SK-N-DZ (cell line): ENCODE results near the gene ALK.
A peak's percentile ranks its signal among the peaks of the same experiment; 100 is the strongest.

Experiments used
- DNase-seq: peaks from one replicate; pipeline ENCODE4 v3.0.0-alpha.2; 2015; ENCODE audit warnings: low spot score

The ALK gene

DNA sequence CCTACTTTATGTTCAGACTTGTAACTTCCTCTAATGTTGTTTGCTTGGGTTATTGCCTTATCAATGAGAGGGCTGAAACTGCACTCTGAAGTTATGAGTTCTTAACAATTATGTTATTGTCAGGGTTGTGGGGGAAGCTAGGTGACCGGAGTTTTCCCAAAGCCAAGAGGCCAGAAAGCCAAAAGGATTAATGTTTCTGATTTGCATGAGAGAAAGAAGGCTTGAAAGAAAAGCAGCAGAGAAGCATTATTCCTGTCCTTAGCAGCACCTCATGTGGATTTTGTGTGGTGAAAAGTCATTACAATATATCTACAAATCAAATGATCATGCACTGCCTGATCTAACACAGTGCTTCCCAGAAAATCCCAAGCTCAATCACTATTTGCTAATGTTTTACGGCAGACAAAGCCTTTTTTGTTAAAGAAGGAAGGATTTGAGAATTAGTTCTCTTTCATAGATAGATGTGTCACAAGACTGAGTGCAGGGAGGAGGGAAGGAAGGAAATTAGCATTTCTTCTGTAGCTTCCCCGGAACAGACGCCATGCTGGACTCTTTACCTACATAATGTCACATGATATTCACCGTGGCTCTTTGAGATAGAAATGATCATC lies 203.2 kb downstream of the ALK start:
- DNase-seq, result no peak

DNA sequence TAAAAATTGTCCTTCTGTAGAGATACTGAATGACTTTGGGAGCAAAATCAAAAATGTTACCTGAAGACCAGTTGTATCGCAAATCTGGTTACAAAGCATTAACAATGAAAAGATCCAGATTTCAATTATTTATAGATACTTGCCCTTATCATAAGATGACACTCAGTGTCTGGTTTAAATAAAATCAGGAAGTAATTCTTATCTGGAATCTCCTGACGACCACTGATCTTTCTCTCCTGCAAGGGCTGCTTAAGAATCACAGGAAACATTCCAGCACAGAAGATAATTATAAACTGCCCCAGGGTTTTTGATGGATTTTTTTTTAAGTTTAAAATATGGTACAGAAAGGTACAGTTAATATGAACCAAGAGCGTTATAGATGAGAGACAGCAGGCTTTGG lies 205.7 kb downstream of the ALK start:
- no peak for DNase-seq

DNA sequence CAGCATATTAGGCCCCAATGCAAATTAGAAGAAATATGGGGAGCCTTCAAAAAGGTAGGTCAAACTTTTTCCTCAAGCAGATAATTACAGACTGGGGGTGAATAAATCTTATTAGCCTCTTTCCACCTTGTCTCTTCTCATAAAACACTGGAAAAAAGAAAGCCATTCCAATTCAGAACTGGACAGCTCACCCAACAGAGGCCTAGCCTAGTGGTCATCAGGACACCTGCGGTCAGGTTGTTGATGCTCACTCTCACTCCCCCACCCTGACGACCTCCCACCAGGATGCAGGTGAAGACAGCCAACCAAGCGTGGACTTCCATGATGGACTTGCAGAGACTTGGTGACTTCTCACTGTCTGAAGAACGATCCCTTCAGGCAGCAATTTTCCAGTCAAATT lies 207.1 kb downstream of the ALK start:
- no peak for DNase-seq

DNA sequence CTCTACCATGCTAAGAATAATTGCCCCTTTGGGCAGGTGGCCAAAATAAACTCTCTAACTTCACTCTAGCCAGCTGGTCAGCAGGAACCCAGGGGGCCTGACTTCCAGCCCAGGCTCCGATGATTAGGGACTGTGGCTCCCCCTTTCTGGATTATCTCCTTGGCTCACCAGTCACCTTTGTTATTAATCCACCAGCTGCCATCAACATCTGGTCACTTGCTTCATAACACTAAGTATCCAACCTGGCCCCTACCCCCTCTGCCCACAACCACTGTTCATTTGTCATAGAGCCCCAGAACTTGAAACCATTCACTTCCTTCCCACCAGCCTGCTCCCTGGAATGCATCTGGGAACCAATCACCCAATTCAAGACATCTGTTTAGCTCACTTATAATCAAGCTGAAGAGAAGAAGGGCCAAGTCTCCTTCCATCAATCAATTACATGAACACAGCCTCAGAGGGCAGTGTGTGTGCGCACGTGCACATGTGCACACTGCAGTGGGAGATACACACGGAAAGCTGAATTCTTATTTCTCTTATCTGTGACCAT lies 215.1 kb downstream of the ALK start:
- DNase-seq, result peak; percentile 32

DNA sequence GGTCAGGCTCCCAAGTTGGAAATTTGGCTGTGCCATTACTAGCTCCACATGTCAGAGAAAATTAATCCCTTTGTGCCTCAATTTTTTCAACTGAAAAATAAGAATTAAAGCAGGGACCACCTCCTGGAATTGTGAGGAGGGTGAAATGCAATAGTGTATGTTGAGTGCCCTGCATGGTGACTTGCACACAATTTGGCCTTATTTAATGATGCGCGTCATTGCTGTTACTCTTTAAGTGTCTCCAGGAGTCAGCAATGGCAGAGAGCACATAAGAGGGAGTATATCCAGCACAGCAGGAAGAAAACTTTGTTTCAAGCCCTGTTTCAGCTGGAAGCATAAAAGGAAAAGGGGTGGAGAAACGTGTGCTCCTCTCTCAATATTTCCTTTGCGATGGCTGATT lies 215.8 kb downstream of the ALK start:
- no peak for DNase-seq

DNA sequence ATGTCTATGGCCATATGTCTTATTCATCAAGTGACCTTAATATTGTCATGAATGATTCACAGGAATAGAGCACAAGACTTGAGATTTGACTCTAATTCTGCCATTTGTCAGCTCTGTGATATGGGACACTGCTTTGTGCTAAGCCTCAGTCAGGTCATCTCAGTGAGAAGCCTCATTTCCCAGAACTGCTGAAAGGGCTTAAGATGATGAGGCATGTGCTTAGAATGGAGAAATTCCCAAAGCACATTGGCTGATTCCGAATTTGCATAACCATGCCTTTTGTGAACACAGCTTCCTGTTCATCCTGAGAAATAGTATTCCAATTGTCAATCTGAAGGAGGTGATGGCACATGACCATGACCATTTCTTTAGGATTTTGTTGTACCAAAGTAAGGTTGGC lies 218.1 kb downstream of the ALK start:
- peak; percentile 29 for DNase-seq

DNA sequence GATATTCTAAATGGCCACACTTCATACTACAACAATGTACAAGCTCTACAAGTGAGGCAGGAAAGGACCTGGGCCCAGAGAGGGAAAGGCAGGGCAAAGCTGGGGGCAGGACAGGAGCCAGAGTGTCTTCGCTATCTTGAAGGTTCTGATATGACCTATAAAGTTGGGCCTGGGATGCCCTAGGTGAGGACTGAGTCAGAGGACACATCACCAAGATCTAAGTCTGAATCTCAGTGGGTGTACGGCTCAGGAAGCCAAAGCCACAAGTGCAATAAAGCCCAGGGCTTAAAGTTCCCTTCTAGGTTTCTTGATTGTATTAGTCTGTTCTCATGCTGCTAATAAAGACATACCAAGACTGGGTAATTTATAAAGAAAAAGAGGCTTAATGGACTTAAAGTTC lies 219.1 kb downstream of the ALK start:
- no peak for DNase-seq

DNA sequence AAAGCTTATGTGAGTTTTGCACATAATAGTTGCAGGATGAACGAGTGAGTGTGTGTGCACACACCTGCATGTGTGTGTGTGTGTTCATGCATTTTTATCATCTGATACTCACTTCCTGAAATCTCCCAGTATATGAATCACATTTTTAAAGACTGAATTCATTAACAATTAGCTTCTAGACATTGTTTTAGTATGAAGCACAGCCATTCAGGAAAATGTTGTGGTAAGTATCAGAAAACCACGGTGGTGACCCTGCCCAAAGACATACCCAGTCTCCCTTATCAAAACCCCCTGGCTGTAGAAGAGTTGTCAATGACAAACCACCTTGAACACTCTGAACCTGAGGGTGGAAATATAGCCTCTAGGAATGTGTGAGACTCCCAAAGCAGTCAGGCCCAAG lies 220.8 kb downstream of the ALK start:
- DNase-seq, result no peak

DNA sequence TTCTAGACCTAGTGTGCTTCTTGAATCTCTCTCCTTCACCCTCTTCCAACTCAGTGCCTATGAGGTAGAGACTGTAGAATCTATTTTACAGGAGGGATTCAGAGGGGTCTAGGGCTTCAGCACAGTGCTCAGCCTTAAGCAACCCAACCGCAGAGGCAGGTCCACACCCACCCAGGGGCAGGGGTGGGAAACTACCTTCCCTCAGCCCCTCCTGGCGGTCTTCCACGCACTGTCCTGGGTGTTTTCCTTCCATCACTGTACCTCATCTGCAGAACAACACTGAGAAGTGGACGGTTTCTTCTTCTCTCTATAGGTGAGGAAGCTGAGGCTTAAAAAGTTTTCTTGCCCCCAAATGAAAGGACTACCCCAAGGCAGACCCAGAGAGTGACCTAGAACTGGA lies 222.3 kb downstream of the ALK start:
- no peak for DNase-seq

DNA sequence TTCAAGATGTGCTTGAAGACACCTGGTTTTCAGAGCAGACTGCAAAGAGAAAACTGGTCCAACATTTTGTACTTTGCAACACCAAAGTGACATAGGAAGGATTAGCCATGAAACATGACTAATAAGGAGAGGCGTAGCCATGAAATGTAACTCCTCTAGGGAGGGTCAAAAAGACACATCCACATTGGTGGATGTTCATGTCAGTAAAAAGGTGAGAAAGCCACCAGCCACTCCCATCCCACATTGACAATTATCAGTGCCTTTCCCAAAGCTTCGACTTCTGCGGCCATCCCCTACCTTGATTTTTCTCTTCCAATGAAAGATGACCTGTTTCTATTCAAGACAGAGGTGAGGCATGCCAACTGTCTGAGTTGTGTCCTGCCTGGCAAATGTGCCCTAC lies 223.2 kb downstream of the ALK start:
- no peak for DNase-seq

DNA sequence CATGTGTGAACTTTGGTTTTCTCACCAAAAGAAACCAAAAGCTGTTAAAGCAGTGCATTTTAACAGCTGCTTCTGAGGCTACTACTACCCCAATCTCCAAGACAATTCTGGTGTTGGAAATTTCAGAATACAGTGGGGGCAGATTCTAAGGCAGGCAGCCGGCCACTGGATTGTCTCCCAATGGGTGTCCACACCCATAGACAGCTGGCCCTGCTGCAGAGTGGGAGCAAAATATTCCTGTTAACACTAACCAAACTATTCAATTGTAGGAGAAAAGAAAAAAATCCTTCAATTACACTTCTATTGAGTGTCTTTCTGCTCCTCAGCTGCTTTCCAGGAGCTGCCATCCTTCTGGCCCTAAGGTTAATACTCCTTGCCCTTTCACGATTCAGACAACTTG lies 223.7 kb downstream of the ALK start:
- DNase-seq, result no peak

DNA sequence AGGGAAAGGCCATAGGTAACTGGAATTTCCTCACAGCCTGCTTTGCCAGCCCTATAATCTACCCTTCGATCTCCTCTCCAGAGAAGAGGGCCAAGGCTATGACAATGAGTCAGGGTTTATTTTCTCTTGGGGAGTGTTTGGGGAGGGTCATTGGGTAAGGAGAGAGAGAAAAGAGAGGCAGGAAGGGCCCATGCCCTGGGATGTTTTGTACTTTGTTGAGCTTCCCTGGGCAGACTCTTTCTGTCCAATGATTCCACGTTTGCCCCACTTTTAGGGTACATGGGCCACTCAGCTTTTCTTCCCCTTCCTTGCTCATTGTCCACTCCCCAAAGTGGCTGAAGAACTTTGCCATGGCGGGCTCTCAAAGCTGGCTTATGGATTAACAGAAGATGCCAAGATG lies 224.2 kb downstream of the ALK start:
- DNase-seq, result no peak

DNA sequence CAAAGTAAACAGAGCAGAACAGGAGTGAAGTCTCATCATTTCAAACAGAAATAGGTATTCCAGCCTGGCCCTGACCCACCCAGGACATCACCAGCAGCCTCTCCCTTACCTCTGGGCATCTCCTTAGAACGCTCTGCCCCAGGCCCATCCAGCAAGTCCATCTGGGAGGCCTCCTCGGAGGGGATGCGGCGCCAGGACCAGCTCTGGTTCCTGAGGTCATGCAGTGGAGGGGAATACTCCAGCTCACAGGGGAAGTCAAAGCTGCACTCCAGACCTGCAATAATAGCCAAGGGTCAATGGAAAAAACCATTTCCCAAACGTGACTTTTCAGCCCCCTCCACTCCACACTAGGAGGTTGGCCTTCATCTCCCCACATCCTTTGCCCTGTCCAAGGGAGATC lies 226.6 kb downstream of the ALK start:
- DNase-seq, result no peak

DNA sequence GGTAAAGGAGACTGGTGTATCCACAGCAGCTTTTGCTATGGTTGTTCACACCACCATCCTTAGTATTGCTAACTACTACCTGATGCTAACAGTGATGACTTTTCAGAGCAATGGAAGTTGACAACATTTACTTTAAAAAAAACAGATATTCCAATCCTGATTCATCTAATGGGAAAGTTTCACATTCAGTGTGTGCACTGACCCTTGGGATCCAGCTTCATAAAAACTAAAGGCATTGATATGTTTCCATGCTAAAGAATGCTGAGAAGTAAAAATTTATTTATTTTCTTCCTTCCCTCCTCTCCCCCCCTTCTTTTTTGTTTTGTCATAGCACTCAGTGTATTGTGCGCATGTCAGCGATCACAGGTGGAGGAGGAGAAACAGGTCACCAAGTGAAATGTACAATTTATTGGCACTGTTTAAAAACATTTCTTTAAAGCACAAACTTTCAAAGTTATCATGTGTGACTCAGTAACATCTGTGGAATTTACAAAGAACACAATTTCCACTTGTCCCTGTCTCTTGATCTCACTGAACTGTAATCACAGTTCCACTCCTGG lies 229.9 kb downstream of the ALK start:
- DNase-seq, result no peak

DNA sequence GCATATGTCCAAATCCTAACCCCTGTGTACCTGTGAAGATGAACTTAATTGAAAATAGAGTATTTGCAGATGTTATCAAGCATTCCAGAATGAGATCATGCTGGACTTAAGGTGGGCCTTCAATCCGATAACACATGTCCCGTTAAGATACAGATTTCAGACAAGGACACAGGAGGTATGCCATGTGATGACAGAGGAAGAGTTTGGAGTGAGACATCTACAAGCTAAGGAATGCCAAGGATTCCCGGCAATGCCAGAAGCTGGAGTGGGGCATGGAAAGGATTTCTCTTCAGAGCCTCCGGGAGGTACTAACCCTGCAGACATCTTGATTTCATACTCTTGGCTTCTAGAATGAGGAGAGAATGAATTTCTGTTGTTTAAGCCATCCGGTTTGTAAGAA lies 231.7 kb downstream of the ALK start:
- no peak for DNase-seq

DNA sequence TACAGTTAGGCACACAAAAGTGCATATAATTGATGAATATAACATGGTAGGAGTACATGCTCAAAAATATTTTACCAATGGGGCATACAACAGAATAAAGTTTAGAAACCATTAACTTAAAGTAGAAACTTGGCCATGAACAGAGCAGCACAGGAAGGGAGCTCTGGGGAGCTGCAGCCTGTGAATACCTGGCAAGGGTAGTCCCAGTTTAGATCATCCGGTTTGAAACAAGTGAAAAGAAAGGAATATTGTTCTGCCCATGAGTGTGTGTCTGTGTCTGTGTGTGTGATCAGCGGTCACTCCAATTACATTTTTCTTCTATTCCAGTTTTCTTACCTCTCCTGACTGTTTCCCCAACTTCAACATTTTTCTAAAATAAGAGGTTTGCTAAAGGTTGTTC lies 233.0 kb downstream of the ALK start:
- DNase-seq, result no peak

DNA sequence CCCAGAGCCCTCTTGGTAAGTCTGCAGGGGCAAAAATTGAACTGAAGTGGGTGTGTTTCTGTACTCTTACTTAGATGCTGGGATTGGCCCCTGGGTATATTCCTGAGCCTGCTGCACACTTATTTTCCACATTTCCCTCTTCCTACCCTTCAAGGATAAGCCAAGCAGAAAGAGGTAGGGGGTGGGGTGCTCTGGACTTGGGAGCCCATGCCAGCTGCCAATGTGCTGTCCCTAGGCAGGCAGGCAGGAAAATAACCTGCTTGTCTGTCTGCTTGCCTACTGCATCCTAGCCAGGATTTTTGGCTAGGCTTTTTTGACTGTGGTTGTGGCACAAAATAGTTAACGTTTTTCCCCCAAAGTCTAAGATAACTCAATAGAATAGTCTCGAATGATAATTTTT lies 234.3 kb downstream of the ALK start:
- no peak for DNase-seq

DNA sequence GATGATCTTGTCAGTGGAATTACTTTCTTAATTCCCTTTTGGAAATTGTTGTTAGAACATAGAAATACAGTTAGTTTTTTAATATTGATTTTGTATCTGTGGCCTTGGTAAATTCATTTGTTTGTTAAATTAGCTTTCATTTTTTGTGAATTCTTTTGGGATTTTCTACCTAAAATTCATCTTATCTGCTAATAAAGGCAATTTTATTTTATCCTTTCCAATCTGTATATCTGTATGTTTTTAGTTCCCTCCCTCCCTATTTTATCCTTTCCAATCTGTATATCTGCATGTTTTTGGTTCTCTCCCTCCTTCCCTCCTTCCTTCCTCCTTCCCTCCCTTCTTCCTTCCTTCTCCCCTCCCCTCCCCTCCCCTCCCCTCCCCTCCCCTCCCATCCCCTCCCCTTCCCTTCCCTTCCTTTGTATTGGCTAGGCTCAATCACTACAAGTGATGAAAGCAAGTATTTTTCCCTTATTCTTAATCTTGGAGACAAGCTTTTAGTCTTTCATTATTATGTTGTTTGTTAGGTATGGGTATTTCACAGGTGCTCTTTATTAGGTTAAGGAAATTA lies 244.4 kb downstream of the ALK start:
- no peak for DNase-seq

DNA sequence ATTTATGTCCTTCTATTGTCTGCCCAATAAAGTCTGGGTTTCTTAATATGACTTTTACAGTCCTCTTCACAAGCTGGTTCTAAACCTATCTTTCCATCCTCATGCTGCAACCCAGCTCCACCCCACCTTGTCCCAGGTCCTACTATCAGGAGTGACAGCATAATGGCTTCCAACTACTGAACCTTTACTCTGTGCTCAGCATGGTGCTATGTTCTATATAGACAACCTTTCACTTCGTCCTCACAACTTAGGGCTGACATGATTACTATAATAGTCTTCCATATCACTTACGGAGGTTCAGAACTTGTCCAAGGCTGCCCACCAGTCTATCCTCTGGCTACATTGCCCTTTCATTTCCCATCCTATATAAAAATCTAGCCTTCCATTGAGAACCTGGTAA lies 256.8 kb downstream of the ALK start:
- no peak for DNase-seq

DNA sequence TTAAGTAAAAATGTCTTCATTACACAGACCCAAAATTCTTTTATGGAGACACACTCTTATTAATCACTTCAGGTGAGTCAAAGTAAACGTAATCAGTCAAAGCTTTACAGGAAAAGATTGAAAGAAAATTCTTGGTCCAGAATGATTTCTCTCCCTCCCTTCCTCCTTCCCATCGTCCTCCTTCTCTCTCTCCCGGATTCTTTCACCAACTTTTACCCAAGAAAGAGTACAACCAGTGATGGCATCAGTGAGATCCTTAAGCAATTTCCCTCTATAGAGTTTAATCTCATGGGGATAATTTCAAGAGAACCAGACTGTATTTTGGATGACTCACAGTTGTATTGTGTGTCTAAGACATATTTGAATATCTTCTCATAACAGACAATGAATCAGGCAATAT lies 258.1 kb downstream of the ALK start:
- no peak for DNase-seq

DNA sequence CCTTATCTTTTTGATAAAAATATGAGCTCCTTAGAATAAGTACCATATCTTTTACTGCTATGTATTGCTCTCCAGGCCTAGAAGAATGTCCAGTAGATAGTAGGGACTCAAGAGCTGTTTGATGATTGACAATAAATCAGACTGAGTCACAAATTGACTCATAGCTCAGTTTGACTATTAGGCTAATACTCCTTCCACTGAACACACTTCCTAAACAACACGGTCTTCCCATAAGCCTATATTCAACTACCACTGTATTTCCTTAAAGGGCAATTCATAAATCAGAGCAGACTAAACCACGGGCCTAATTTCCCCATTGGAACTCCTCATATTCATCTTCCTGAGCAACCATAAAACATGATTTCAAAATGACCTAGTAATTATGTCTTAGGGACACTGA lies 258.5 kb downstream of the ALK start:
- no peak for DNase-seq

DNA sequence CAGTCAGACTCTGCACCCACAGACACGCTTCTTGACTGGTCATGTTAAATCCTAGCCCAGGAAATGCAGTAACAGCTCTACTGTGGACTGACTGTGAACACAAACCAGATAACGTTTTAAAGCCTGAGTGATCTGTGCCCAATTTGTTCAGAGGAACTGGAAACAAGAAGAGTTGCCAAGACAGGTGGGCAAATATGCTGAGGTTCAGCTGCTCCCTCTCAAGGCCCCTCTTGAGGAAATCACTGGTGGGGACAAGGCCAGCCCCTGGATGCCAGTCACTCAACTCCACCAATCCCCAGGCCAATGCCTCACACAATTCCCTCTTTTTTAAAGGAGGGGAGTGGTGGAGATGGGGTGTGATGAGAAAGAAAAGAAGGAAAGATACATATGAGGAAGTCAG lies 261.2 kb downstream of the ALK start:
- DNase-seq, result no peak

DNA sequence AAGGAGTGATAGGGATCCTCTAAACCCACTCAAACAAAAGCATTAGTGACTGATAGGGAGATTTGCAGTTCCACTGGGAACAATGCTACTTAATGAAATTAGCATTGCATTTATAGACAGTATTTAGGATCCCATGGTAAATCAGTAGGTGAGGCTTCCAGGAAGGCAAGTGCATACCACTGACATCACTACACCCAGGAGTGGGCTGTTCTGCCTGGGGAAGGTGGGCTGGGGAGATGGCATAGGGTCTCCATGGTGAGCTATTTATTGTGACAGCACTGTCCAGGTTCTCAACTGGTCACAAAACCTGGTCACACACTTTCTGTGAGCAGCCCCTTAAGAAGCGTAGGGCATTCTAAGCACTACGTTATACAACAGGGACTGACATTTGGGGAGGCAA lies 262.2 kb downstream of the ALK start:
- no peak for DNase-seq

DNA sequence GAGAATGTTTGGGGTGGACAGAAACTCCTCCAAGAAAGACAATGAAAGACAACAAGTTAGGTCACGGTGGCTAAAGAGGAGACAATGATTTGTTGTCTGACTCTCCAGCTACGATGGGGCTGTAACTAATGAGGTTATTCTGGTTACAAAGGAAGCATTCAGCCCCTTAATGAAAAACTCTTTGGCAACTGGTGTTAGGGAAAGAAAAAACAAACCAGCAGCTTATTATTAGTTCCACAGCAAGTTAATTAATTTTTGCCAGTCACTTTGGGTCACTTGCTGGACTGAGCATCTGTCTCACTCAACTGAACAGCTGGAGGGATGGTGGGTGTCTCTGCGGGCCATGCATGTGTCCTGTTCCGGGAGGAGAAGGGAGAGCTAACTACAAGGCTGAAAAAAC lies 263.7 kb downstream of the ALK start:
- DNase-seq, result no peak
